Parathyroid adenoma (tissue), 2 donors: ENCODE data around the gene UGT1A9.

Experiments
- H2AFZ ChIP-seq: fragments of 300-600 bp; sonication (generic); one replicate; pipeline ENCODE4 v1.7.0; 2017; ENCODE audit warnings: antibody characterized with exemption, mild to moderate bottlenecking
- H3K27ac ChIP-seq: fragments of 300-600 bp; sonication (generic); one replicate; pipeline ENCODE4 v1.7.0; 2017
- H3K27me3 ChIP-seq: fragments of 300-600 bp; sonication (generic); one replicate; pipeline ENCODE4 v1.7.0; 2017; ENCODE audit warnings: low read length; ENCODE audit not compliant: control insufficient read depth, insufficient read depth
- H3K36me3 ChIP-seq: fragments of 300-600 bp; sonication (generic); one replicate; pipeline ENCODE4 v1.7.0; 2017; ENCODE audit warnings: low read length; ENCODE audit not compliant: control insufficient read depth, insufficient read depth
- H3K4me1 ChIP-seq: fragments of 300-600 bp; sonication (generic); one replicate; pipeline ENCODE4 v1.7.0; 2017; ENCODE audit warnings: control low read depth
- H3K4me2 ChIP-seq: fragments of 300-600 bp; sonication (generic); one replicate; pipeline ENCODE4 v1.7.0; 2017; ENCODE audit warnings: low read length
- H3K4me3 ChIP-seq: fragments of 300-600 bp; sonication (generic); one replicate; pipeline ENCODE4 v1.7.0; 2017; ENCODE audit warnings: low read depth, low read length
- H3K79me2 ChIP-seq: fragments of 300-600 bp; sonication (generic); one replicate; pipeline ENCODE4 v1.7.0; 2017; ENCODE audit warnings: control low read depth
- H3K9ac ChIP-seq: fragments of 300-600 bp; sonication (generic); one replicate; pipeline ENCODE4 v1.7.0; 2017; ENCODE audit warnings: mild to moderate bottlenecking
- H3K9me3 ChIP-seq: fragments of 300-600 bp; sonication (generic); one replicate; pipeline ENCODE4 v1.7.0; 2017; ENCODE audit warnings: low read length; ENCODE audit not compliant: control insufficient read depth
- TF ChIP-seq, protein P1 (sequence below): fragments of 300-600 bp; sonication (generic); IDR thresholded peaks from one replicate; pipeline ENCODE4 v1.7.0; 2017; ENCODE audit warnings: antibody characterized with exemption, mild to moderate bottlenecking
- donor health status: primary hyperparathyroidism.

The UGT1A9 gene

GRCh38 chr2:233816334-233816733 is 144.6 kb downstream of the UGT1A9 start:
- H3K27ac ChIP-seq, result no peak overlapping the region
- no peaks in the 10 kb centered on the region for H3K27me3 ChIP-seq
- H3K4me2 ChIP-seq, result no peak overlapping the region
- H3K79me2 ChIP-seq, result no peaks in the 10 kb centered on the region
- no peaks in the 10 kb centered on the region for H3K9me3 ChIP-seq
- no peaks in the 10 kb centered on the region for H3K4me1 ChIP-seq
- no peak overlapping the region for H3K9ac ChIP-seq
- no peaks in the 10 kb centered on the region for H3K36me3 ChIP-seq
- H2AFZ ChIP-seq, result no peak overlapping the region
- no peak overlapping the region for H3K4me3 ChIP-seq
- TF ChIP-seq, protein P1, sequence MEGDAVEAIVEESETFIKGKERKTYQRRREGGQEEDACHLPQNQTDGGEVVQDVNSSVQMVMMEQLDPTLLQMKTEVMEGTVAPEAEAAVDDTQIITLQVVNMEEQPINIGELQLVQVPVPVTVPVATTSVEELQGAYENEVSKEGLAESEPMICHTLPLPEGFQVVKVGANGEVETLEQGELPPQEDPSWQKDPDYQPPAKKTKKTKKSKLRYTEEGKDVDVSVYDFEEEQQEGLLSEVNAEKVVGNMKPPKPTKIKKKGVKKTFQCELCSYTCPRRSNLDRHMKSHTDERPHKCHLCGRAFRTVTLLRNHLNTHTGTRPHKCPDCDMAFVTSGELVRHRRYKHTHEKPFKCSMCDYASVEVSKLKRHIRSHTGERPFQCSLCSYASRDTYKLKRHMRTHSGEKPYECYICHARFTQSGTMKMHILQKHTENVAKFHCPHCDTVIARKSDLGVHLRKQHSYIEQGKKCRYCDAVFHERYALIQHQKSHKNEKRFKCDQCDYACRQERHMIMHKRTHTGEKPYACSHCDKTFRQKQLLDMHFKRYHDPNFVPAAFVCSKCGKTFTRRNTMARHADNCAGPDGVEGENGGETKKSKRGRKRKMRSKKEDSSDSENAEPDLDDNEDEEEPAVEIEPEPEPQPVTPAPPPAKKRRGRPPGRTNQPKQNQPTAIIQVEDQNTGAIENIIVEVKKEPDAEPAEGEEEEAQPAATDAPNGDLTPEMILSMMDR, result no peak

DNA sequence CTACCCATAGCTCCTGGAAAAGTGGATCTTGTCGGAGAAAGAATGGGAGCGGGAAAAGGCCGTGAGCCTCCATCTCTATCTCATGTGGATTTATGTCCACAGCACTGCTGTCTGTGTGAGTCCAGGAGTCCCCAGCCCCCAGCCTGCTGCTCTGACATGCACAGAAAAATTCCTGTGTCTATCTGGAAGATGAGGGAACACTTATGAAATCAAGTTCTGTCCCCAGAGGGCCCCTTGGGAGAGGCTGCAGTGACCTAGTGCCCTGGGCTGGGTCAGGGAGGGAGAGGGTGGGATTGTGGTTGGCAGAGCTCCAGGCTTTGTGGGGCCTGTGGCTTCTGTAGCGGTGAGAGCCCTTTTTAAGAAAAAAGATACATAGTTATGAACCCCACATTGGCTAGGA is 145.1 kb downstream of the UGT1A9 start:
- H3K9ac ChIP-seq, result no peak overlapping the region
- no peaks in the 10 kb centered on the region for H3K27me3 ChIP-seq
- no peaks in the 10 kb centered on the region for H3K79me2 ChIP-seq
- no peak overlapping the region for H3K27ac ChIP-seq
- H3K4me1 ChIP-seq, result no peaks in the 10 kb centered on the region
- no peaks in the 10 kb centered on the region for H3K9me3 ChIP-seq
- no peak overlapping the region for H3K4me3 ChIP-seq
- TF ChIP-seq, protein P1, result no peak
- H3K4me2 ChIP-seq, result no peak overlapping the region
- H2AFZ ChIP-seq, result no peak overlapping the region
- H3K36me3 ChIP-seq, result no peaks in the 10 kb centered on the region

GRCh38 chr2:233817361-233817911 is 145.7 kb downstream of the UGT1A9 start:
- TF ChIP-seq, protein P1, result no peak
- H3K4me2 ChIP-seq, result no peak overlapping the region
- no peaks in the 10 kb centered on the region for H3K4me1 ChIP-seq
- H3K79me2 ChIP-seq, result no peaks in the 10 kb centered on the region
- no peaks in the 10 kb centered on the region for H3K27me3 ChIP-seq
- H3K4me3 ChIP-seq, result no peak overlapping the region
- H3K27ac ChIP-seq, result no peak overlapping the region
- no peaks in the 10 kb centered on the region for H3K36me3 ChIP-seq
- no peak overlapping the region for H3K9ac ChIP-seq
- H2AFZ ChIP-seq, result no peak overlapping the region
- H3K9me3 ChIP-seq, result no peaks in the 10 kb centered on the region

- Histone ChIP-seq H3K9ac (no peak overlapping the region), H3K79me2 (no peaks in the 10 kb centered on the region), H3K9me3 (no peaks in the 10 kb centered on the region), H3K27ac (no peak overlapping the region), H3K27me3 (no peaks in the 10 kb centered on the region), H3K4me3 (no peak overlapping the region), H3K36me3 (no peaks in the 10 kb centered on the region), H2AFZ (no peak overlapping the region), H3K4me2 (no peak overlapping the region), H3K4me1 (no peaks in the 10 kb centered on the region)
- TF ChIP-seq, protein P1, result no peak
Observed at GRCh38 chr2:233817995-233818638, 146.4 kb downstream of the UGT1A9 start.
